ENCODE measurements around the gene ST6GALNAC1. TPM values are rescaled to one million over a fixed set of nuclear protein-coding genes. Genes with fewer than 3 reads are reported as not detected.
"Not testable (repeated sequence)": the region's sequence is repeated elsewhere in the genome, so short reads cannot be mapped to it uniquely, and the experiment has no call there.

Gene ST6GALNAC1
- total RNA-seq, 1 donor from 2014 or later = not detected

DNA sequence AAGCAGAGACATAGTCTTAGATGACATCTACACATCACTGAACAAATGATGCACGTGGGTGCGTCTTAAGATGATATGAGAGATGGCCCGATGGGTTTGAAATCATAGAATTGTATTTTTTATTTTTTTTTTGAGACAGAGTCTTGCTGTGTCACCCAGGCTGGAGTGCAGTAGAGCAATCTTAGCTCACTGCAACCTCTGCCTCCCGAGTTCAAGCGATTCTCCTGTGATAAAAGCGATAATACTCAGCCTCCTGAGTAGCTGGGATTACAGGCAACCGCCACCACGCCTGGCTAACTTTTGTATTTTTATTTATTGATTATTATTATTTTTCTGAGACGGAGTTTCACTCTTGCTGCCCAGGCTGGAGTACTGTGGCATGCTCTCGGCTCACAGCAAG lies 5.3 kb downstream of the ST6GALNAC1 start:
- Histone ChIP-seq H3K27me3 (ENCODE audit: control insufficient read depth, insufficient read depth, low read length) (no peaks in the 10 kb centered on the region), H3K4me3 (ENCODE audit: low read depth, low read length) (no peak overlapping the region), H3K36me3 (ENCODE audit: control insufficient read depth, insufficient read depth, low read length) (no peaks in the 10 kb centered on the region)
- DNase-seq (ENCODE audit: low read depth) = no peak
- TF ChIP-seq, protein P1, sequence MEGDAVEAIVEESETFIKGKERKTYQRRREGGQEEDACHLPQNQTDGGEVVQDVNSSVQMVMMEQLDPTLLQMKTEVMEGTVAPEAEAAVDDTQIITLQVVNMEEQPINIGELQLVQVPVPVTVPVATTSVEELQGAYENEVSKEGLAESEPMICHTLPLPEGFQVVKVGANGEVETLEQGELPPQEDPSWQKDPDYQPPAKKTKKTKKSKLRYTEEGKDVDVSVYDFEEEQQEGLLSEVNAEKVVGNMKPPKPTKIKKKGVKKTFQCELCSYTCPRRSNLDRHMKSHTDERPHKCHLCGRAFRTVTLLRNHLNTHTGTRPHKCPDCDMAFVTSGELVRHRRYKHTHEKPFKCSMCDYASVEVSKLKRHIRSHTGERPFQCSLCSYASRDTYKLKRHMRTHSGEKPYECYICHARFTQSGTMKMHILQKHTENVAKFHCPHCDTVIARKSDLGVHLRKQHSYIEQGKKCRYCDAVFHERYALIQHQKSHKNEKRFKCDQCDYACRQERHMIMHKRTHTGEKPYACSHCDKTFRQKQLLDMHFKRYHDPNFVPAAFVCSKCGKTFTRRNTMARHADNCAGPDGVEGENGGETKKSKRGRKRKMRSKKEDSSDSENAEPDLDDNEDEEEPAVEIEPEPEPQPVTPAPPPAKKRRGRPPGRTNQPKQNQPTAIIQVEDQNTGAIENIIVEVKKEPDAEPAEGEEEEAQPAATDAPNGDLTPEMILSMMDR (IDR thresholded peaks at IDR 0.05; ENCODE audit: insufficient read depth, low read length, poor library complexity, severe bottlenecking) = no peak

DNA sequence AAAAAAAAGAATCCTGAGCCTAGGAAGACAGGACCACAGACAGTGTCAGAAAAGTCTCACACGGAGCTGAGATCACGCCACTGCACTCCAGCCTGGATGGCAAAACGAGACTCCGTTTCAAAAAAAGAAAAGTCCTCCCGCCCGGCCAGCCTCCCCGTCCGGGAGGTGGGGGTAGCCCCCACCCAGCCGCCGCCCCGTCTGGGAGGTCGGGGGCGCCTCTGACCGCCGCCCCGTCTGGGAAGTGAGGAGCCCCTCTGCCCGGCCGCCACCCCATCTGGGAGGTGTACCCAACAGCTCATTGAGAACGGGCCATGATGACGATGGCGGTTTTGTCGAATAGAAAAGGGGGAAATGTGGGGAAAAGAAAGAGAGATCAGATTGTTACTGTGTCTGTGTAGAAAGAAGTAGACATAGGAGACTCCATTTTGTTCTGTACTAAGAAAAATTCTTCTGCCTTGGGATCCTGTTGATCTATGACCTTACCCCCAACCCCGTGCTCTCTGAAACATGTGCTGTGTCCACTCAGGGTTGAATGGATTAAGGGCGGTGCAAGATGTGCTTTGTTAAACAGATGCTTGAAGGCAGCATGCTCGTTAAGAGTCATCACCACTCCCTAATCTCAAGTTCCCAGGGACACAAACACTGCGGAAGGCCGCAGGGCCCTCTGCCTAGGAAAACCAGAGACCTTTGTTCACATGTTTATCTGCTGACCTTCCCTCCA lies 6.9 kb downstream of the ST6GALNAC1 start:
- not testable (repeated sequence) for H3K36me3 ChIP-seq (ENCODE audit: control insufficient read depth, insufficient read depth, low read length); DNase-seq (ENCODE audit: low read depth); H3K4me3 ChIP-seq (ENCODE audit: low read depth, low read length); H3K27me3 ChIP-seq (ENCODE audit: control insufficient read depth, insufficient read depth, low read length)

DNA sequence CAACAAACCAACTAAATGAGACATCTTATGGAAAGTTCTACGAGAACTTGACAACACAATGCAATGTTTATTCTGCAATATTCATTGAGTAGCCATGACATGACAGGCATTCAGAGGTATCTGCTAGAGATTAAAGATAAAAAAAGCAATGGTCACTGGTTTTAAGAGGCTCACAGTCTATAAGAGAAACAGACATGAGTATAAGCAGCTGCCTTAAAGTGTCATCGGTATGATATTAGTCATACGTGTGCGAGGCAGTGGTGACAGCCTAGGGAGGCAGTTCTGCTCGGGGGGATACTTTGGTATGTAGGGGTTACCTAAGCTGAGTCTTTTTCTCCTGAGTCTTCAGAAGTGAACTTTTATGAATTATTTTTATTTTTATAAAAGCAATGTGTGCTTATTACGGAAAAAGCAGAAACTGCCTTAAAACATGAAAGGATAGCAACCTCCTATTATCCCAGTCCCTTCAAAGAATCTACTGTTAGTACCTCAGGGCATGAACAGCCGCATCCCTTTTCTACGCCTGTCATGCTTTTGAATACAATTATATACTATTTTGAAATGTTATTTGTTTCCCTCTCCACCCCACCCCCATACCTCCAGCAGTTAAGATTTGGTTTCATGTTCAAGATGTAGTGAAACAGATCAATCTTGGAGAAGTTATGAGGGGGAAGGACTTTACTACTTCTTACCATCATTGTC lies 7.7 kb downstream of the ST6GALNAC1 start:
- DNase-seq (ENCODE audit: low read depth) = no peak
- H3K27me3 ChIP-seq (ENCODE audit: control insufficient read depth, insufficient read depth, low read length) = no peaks in the 10 kb centered on the region
- TF ChIP-seq, protein P1 (IDR thresholded peaks at IDR 0.05; ENCODE audit: insufficient read depth, low read length, poor library complexity, severe bottlenecking) = no peak
- H3K4me3 ChIP-seq (ENCODE audit: low read depth, low read length) = no peak overlapping the region
- H3K36me3 ChIP-seq (ENCODE audit: control insufficient read depth, insufficient read depth, low read length) = no peaks in the 10 kb centered on the region

DNA sequence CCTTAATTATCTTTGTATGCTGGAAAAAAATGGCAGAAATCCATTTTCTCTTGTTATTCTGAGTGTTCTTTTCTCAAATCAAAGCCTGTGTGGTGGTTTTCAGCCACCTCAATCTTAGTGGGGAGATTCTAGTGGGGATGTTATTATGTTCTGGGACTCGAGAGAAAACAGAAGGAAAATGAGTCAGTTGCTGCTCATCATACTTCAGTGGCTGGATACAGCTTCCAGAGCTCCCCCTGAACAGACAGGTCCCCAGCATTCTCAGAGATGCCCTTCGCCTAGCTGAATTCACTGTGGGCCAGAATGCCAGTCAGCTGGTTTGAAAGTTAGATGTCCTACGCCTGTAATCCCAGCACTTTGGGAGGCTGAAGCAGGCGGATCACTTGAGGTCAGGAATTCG lies 8.5 kb downstream of the ST6GALNAC1 start:
- no peaks in the 10 kb centered on the region for H3K36me3 ChIP-seq (ENCODE audit: control insufficient read depth, insufficient read depth, low read length)
- DNase-seq (ENCODE audit: low read depth) = no peak

DNA sequence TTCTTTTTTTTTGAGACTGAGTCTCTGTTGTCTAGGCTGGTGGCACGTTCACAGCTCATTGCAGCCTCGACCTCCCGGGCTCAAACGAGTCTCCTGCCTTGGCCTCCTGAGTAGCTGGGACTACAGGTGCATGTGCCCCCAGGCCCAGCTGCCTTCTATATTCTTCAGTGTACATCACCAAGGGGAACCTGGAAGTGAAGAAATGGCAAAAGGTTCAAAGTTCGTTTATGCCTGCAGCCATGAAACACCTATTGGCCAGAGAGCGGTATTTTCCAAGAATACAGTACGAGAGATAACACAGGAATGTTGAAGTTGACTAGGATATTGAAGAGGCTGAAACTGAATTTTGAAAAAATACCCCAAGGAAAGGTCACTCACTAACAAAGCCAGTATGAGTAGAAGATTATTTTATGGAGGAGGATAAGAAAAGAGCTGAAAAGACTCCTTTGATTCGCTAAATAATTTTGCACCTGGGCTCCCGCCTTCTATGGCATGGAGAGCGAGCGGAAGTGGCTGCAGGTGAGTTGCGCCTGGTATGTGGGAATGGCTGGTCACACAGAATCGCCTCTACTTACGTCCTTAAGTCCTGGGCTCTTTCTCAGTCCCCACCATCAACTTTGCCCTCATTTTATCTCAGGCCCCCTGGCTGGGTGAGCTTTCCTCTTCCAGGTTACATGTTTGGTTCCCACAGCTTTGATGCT lies 9.8 kb downstream of the ST6GALNAC1 start:
- no peaks in the 10 kb centered on the region for H3K27me3 ChIP-seq (ENCODE audit: control insufficient read depth, insufficient read depth, low read length)
- TF ChIP-seq, protein P1 (IDR thresholded peaks at IDR 0.05; ENCODE audit: insufficient read depth, low read length, poor library complexity, severe bottlenecking) = no peak
- H3K36me3 ChIP-seq (ENCODE audit: control insufficient read depth, insufficient read depth, low read length) = no peaks in the 10 kb centered on the region
- H3K4me3 ChIP-seq (ENCODE audit: low read depth, low read length) = no peak overlapping the region
- no peak for DNase-seq (ENCODE audit: low read depth)

More for the DNA sequence above, 8.5 kb downstream of the ST6GALNAC1 start:
- H3K27me3 ChIP-seq (ENCODE audit: control insufficient read depth, insufficient read depth, low read length) = no peaks in the 10 kb centered on the region
- TF ChIP-seq, protein P1 (IDR thresholded peaks at IDR 0.05; ENCODE audit: insufficient read depth, low read length, poor library complexity, severe bottlenecking) = no peak
- H3K4me3 ChIP-seq (ENCODE audit: low read depth, low read length) = no peak overlapping the region
